ENCODE measurements around the gene CHFR. TPM values are rescaled to one million over a fixed set of nuclear protein-coding genes. Genes with fewer than 3 reads are reported as not detected.
A peak's percentile ranks its signal among the peaks of the same experiment; 100 is the strongest.

The CHFR gene
- total and polyA plus RNA-seq, 9 of the 15 experiments (the other 6 are each of a cell fraction or from before 2014, with no cell fraction given) = 0.61 to 33.9 (median 19.3) TPM

GRCh38 chr12:132827763-132828703, 59.4 kb downstream of the CHFR start (continued):
- 0 out of 2 replicates have a peak, but pooled peaks have one; percentile 16 for TF ChIP-seq SMARCE1 (IDR thresholded peaks at IDR 0.05)
- TF ChIP-seq CHD1 (IDR thresholded peaks at IDR 0.05; ENCODE audit: low read length) = no peak
- 0 out of 2 replicates have a peak, but pooled peaks have one; percentile 13 for TF ChIP-seq ZNF644 (tag; IDR thresholded peaks at IDR 0.05; ENCODE audit: low read depth)
- TF ChIP-seq RNF2 (IDR thresholded peaks at IDR 0.05) = no peak
- peak; percentile 12 for TF ChIP-seq KDM5B (IDR thresholded peaks at IDR 0.05; ENCODE audit: insufficient replicate concordance, low read depth, low read length)
- 0 out of 2 replicates have a peak, but pooled peaks have one; percentile 69 for TF ChIP-seq ATF2 (CRISPR knock-in tag; IDR thresholded peaks at IDR 0.05)
- no peak for TF ChIP-seq STAT5B (CRISPR knock-in tag; IDR thresholded peaks at IDR 0.05)
- no peak for TF ChIP-seq PHB (CRISPR knock-in tag; IDR thresholded peaks at IDR 0.05)
- TF ChIP-seq ZNF395 (CRISPR knock-in tag; IDR thresholded peaks at IDR 0.05) = peak; percentile 61
- TF ChIP-seq MLLT1 (IDR thresholded peaks at IDR 0.05) = peak in 1 of 2 experiments; percentile 77; a peak in 2 of 4 replicates
- TF ChIP-seq POLR2G (IDR thresholded peaks at IDR 0.05; ENCODE audit: low read depth, low read length) = peak; percentile 86
- no peak for TF ChIP-seq SIN3A (IDR thresholded peaks at IDR 0.05; ENCODE audit: borderline replicate concordance in 2 of 2, control insufficient read depth in 1 of 2, low read depth in 2 of 2, low read length in 2 of 2)

Data from K562 (cell line).